C4-2B (cell line): Measurements from ENCODE around the gene GAS2L1.
"Not testable (repeated sequence)": the region's sequence is repeated elsewhere in the genome, so short reads cannot be mapped to it uniquely, and the experiment has no call there.

Experiments used
- CTCF ChIP-seq: fragments of 450-650 bp; conservative IDR thresholded peaks from 2 replicates; pipeline ENCODE4 v1.5.1; 2017; ENCODE audit warnings: mild to moderate bottlenecking
- ZFX ChIP-seq: fragments of 450-650 bp; IDR thresholded peaks from 2 replicates; pipeline ENCODE4 v1.6.1; 2017

DNA sequence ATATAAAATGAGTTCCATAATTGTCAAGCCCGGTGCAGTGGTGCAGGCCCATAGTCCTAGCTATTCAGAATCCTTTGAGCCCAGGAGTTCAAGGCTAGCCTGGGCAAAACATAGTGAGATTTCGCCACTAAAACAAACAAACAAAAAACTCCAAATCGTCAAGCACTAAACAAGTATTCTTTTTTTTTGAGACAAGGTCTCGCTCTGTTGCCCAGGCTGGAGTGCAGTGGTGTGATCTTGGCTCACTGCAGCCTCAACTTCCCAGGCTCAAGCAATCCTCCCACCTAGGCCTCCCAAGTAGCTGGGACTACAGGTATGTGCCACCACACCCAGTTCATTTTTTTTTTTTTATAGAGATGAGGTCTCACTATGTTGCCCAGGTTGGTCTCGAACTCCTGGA lies 38.4 kb downstream of the GAS2L1 start:
- TF ChIP-seq CTCF, ZFX: not testable (repeated sequence)
